GM18861 (cell line): ENCODE measurements around the gene GNAI3.

Experiments used
- ATAC-seq: cut with Tn5 transposase; IDR thresholded peaks from one replicate; pipeline ENCODE4 v1.9.1; 2021; ENCODE audit not compliant: unreplicated experiment

The GNAI3 gene

DNA sequence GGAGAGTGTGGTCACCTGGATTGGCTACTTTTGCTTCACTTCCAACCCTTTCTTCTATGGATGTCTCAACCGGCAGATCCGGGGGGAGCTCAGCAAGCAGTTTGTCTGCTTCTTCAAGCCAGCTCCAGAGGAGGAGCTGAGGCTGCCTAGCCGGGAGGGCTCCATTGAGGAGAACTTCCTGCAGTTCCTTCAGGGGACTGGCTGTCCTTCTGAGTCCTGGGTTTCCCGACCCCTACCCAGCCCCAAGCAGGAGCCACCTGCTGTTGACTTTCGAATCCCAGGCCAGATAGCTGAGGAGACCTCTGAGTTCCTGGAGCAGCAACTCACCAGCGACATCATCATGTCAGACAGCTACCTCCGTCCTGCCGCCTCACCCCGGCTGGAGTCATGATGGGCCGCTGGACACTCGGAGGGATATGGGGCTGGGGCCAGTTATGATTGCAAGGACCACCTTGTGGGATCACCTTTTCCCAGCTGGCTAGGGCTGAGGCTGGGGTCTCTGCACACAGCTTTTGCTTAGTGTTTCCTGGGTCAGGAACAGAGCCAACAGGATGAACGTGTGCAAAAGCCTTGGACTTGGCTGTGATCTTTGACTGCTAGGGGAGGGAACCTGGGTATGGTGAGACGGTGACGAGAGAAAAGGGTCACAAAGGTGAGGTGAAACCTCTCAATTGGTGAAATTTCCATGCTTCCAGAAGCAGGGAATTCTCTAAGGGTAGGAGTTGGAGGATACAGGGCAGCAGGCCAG lies 4.3 kb upstream of the GNAI3 start:
- ATAC-seq, result no peak

GRCh38 chr1:109546311-109547109 lies 1.9 kb upstream of the GNAI3 start:
- peak; percentile 50 for ATAC-seq

DNA sequence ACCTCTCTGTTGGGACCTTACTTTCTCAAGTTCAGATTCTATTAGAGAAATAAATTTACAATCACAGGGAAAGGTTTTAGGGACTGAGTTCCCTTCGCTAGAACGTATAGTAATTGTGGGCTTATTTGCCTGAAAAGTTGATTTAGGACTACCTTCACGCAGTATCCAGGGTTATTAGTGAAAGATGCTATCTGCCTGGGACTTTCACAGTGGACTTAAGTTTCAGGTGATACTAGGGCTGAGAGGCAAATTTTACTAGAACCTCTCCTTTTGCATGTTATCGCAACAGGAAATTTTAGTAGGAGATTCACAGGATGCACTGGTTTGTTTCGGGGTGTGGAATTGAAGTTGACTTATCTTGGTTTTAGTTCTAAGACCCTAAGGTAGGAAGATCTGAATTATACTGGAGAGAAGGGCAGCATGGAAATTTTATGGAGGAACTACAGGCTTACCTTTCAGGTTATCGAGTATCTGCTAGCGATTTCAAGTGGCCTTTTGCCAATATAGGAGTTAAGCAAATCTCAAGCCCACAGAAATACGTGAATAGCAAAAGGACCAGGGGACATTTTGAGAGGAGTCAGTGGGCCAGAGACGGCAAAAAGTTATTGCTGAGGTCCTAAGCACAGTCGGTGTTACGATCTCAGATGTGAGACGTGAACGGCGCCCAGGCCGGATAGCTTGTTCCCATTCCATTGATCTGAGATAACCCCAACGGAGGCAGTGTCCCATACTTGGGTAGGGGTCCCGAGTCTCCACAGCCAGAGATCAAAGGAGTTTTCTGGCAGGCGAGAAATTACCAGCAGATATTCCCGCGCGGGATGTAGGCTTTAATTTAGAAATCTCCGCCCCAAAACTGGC lies 723 bp upstream of the GNAI3 start:
- ATAC-seq, result no peak

DNA sequence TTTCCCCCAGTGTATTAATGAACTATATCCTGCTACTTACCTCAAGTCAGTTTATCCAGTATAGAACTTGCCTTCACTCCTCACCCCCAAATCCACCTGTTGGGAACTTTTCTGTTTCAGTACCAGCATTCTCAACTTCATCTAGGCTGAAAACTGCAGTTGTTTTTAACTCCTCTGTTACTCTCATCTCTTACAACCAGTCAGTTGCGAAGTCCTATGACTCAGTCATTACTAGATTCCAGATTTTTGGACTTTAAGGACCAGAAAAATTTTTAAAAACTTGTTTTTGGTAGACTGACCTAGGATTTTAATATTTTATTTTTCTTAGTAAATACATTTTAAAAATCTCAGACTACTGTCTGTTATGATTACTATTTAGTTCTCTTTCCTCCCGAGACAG lies 8.1 kb downstream of the GNAI3 start:
- ATAC-seq, result no peak

DNA sequence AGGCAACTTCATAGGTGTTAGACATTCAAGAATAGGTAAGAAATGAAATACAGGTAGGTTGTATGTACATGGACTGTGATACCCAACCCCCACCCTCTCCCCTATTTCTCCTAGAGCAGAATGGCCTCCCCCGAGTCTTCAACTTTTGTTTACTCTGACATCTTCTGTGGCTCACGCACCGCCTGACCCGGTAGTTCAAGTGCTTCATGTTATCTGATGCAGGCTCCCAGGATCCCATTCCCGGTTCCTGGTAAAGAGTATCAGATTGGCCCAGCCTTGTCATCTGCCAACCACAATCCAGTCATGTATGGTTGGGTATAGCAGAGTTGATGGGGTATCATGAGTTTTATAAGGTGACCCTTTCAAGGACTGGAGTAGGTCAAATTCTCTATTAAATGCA lies 9.1 kb downstream of the GNAI3 start:
- ATAC-seq, result no peak

GRCh38 chr1:109559995-109560394 lies 11.6 kb downstream of the GNAI3 start:
- no peak for ATAC-seq

GRCh38 chr1:109564194-109564878 lies 15.9 kb downstream of the GNAI3 start:
- no peak for ATAC-seq

- ATAC-seq, result no peak
These were observed 16.8 kb downstream of the GNAI3 start for GRCh38 chr1:109565241-109565640.

DNA sequence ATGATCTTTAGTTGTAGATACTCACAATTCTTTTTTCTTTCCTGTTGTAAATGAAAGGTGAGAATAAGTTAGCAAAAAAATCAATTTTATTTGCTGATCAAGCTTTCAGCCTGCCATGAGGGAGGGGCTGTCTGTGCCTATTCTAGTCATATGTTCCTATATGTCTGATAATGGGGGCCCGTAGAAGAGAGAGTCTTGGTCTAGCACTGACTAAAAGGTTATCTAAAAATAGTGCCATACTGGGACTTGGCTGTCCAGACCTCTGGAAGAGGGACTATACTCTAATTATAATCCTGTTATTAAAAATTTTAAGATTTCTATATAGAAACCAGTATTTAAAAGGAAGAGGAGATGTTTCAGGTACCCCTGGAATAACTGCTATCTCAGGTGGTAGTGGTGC lies 18.6 kb downstream of the GNAI3 start:
- no peak for ATAC-seq

DNA sequence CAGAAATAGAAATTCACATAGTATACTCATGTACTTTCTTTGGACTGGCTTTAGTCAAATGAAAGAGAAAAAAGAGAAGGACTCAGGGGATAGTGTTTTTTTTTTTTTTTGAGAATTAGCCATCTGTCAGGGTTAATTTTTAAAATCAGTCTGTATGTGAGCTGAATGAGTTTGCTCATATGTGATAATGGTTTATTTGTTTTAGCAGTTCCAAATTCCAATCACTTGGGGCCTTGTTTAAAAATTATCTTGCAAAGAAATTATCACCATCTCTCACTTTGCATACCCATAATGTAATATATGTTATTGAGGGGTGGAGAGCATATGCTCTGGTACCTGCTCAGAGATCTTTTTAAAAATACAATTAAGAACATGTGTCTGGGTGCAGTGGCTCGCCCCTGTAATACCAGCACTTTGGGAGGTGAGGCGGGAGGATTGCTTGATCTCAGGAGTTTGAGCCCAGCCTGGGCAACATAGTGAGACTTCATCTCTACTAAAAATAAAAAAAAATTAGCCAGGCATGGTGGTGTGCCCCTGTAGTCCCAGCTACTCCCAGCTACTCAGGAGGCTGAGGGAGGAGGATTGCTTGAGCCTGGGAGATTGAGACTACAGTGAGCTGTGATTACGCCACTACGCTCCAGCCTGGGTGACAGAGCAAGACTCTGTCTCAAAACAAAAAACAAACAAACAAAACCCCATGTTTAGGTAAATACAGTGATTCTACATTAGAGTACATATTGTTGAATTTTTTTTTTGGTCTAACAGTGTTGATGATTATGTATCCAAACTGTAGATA lies 19.7 kb downstream of the GNAI3 start:
- ATAC-seq, result no peak

- no peak for ATAC-seq
These were observed 20.9 kb downstream of the GNAI3 start for GRCh38 chr1:109569323-109569722.

GRCh38 chr1:109570414-109570813 lies 22.0 kb downstream of the GNAI3 start:
- ATAC-seq, result no peak

- ATAC-seq, result no peak
These were observed 25.4 kb downstream of the GNAI3 start for GRCh38 chr1:109573785-109574184.

DNA sequence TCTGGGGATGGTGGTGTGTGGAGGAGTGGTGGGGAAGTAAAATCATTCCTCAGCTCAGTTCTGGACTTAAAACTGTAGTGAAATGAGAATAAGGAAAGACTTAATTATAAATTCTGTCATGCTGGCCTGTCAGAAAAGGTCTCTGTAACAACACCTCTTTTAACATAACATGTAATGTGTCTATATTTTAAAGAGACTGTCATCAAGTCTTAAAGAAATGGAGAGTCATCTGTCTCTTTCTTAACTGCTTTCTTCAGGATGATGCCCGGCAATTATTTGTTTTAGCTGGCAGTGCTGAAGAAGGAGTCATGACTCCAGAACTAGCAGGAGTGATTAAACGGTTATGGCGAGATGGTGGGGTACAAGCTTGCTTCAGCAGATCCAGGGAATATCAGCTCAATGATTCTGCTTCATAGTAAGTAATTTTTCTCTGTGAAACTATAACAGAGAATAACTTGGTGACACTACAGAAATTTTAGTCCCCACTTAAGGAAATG lies 30.6 kb downstream of the GNAI3 start:
- no peak for ATAC-seq

- ATAC-seq, result no peak
These were observed 31.1 kb downstream of the GNAI3 start for GRCh38 chr1:109579491-109579890.

DNA sequence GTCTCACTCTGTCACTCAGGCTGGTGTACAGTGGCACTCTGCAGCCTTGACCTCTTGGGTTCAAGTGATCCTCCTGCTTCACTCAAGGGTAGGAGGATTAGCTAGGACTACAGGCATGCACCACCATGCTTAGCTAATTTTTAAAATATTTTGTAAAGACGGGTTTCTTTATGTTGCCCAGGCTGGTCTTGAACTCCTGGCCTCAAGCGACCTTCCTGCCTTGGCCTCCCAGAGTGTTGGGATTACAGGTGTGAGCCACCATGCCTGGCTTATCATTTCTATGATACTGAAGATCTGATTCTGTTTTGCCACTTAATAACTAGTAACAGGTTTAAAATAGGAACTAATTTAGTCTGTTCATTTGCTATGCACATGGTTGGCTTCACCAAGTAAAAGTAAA lies 33.6 kb downstream of the GNAI3 start:
- ATAC-seq, result no peak

DNA sequence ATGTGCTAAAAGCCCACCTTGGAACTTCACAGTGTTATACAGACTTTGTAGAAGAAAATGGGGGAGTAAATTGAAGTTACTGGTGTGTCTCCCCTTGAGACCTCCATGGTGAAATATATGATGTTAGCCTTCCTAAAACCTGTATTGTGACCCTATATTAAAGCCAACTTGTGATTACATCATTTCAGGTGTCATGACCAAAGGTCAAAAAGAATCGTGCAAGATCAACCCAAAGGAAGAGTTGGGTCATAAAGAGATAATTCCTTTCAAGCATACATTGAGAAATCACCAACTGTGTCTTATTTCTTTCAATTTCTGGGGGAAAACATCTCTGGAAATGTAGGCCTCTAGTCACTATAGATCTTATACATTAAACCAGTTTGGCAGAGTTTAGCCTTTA lies 36.4 kb downstream of the GNAI3 start:
- no peak for ATAC-seq

DNA sequence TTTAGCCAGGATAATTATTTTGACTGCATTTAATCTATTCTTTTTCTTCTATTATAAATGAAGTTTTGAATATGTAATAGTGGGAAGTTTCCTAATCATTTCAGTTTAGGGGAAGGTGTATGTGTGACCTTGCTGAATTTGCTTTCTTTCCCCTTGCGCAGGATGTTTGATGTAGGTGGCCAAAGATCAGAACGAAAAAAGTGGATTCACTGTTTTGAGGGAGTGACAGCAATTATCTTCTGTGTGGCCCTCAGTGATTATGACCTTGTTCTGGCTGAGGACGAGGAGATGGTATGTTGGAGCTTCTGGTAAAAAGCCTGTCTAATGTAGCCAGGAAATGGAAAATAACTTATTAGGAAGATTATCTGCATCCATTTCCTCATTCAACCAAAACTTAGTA lies 37.6 kb downstream of the GNAI3 start:
- ATAC-seq, result no peak

DNA sequence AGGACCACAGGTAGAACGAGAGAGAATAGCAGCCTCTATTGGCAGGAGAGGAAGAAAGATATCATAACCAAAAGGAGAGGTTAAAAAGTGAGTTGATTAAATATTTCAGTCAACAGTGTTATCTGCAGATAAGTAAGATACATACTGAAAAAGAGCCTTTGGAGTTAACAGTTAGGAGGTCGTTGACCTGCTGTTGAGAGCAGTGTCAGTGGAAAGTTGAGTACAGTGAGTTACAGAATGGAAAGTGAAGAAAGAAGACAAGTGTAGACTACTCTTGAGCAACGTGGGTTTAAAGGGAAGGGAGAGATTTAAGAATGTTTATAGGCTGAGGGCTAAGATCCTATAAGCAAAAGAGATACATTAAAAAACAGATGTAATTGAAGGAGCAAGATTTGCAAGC lies 40.8 kb downstream of the GNAI3 start:
- ATAC-seq, result no peak

- no peak for ATAC-seq
These were observed 41.3 kb downstream of the GNAI3 start for GRCh38 chr1:109589679-109590078.
